ENCODE results near the gene EBF4.
"Not testable (repeated sequence)": the region's sequence is repeated elsewhere in the genome, so short reads cannot be mapped to it uniquely, and the experiment has no call there.

Gene EBF4

DNA sequence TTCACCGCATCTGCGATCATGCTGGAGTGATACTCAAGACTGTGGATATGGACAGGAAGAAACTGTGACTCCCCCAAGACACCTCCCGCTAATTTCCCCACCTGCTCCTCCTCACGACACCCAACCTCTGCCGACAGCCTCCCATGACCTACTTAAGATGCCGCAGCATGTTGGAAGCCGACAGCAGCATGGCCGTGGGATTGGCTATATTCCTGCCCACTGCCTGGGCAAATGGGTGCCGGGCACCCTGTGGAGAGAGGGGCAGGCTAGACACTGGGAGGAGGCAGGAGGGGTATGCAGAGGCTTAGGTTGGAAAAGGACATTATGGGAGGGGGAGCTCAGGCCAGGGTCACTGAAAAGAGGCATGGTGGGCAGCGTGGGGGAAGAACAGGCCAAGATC lies 33.0 kb upstream of the EBF4 start:
- H3K4me3 ChIP-seq (ENCODE audit: low read depth, low read length) = no peak overlapping the region
- TF ChIP-seq, protein P1, sequence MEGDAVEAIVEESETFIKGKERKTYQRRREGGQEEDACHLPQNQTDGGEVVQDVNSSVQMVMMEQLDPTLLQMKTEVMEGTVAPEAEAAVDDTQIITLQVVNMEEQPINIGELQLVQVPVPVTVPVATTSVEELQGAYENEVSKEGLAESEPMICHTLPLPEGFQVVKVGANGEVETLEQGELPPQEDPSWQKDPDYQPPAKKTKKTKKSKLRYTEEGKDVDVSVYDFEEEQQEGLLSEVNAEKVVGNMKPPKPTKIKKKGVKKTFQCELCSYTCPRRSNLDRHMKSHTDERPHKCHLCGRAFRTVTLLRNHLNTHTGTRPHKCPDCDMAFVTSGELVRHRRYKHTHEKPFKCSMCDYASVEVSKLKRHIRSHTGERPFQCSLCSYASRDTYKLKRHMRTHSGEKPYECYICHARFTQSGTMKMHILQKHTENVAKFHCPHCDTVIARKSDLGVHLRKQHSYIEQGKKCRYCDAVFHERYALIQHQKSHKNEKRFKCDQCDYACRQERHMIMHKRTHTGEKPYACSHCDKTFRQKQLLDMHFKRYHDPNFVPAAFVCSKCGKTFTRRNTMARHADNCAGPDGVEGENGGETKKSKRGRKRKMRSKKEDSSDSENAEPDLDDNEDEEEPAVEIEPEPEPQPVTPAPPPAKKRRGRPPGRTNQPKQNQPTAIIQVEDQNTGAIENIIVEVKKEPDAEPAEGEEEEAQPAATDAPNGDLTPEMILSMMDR (IDR thresholded peaks at IDR 0.05; ENCODE audit: low read depth, low read length) = no peak

DNA sequence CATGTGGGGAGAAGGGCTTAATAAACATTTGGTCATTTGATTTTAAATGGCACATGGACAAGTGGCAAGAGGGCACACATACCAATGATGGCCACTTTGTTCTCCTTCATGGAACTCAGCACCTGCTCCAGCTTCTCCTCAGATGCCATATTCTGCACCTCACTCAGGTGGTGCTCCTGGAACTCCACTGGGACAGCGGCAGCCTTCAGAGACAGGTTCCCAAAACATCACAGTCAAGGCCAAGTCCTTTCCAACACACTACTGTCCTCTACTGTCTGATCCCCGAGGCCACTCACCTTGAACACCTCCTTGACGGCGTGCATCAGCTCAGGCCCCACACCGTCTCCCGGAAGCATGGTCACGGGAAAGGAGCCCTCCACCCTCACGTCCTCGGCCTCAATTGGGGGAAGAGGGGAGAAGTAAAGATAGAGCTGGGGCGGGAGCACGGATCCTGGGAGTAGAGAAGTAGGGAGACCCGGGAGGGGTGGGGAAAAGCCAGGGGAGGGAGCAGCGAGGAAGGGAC lies 29.2 kb upstream of the EBF4 start:
- TF ChIP-seq, protein P1 (IDR thresholded peaks at IDR 0.05; ENCODE audit: low read depth, low read length) = no peak
- H3K4me3 ChIP-seq (ENCODE audit: low read depth, low read length) = peak overlapping the region; percentile 88

GRCh38 chr20:2663887-2664719 lies 28.5 kb upstream of the EBF4 start, which contains the start of gene IDH3B:
Gene IDH3B, minus strand, starts transcription at chr20:2664216. Its CDS starts 28 bp downstream, at chr20:2664188.
- peak within 1 kb of the TSS; percentile 88 for H3K4me3 ChIP-seq (ENCODE audit: low read depth, low read length)
- TF ChIP-seq, protein P1 (IDR thresholded peaks at IDR 0.05; ENCODE audit: low read depth, low read length) = no peak

DNA sequence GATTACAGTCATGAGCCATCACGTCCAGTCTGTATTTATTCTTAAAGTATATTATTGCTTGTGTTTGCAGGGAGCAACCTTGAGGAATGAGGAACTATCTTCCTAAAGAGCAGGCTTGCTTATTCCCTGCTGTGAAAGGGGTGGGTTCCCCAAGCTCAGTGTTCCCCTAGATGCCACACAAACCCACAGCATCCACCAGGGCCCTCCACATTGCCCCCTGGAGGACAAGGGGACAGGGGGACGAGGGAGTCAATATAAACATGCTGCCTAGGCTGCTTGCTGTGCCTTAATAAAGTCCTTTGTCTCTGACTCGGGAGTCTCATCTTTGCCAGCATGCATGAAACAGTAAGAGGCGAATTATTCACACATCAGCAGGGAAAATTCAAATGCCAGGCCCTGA lies 20.6 kb upstream of the EBF4 start:
- no peak overlapping the region for H3K4me3 ChIP-seq (ENCODE audit: low read depth, low read length)
- TF ChIP-seq, protein P1 (IDR thresholded peaks at IDR 0.05; ENCODE audit: low read depth, low read length) = no peak

GRCh38 chr20:2672446-2672845 lies 20.1 kb upstream of the EBF4 start:
- TF ChIP-seq, protein P1 (IDR thresholded peaks at IDR 0.05; ENCODE audit: low read depth, low read length) = no peak
- H3K4me3 ChIP-seq (ENCODE audit: low read depth, low read length) = no peak overlapping the region

DNA sequence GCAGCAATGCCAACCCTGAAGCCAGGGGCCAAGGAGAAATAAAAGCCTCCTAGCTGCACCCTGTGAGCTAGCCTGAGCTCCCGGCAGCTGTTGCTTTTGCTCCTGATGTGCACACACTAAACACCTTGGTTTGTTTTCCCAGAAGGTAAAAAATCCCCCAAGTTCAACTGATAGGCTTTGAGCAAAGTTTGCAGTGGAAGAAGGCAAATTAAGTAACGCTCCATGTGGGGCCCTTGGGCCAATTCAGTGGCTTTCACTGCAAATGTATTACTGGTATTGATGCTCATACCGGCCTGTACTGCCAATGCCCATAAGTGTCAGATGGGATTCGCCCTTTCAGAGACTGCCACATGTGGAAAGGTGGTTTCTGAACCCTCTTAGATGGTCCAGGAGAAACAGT lies 19.1 kb upstream of the EBF4 start:
- TF ChIP-seq, protein P1 (IDR thresholded peaks at IDR 0.05; ENCODE audit: low read depth, low read length) = no peak
- no peak overlapping the region for H3K4me3 ChIP-seq (ENCODE audit: low read depth, low read length)

DNA sequence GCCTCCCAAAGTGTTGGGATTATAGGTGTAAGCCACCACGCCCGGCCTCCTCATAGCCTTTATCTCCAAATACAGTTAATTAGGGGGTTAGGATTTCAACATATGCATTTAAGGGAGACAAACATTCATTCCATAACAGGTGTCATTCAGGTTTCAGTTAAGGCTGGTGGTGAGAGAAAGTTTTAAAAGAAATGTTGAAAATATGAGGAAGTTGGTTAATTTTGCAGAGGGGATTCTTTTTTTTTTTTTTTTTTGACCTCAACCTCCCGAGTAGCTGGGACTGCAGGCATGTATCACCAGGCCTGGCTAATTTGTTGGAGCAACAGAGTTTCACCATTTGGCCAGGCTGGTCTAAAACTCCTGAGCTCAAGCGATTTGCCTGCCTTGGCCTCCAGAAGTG lies 12.5 kb upstream of the EBF4 start:
- no peak overlapping the region for H3K4me3 ChIP-seq (ENCODE audit: low read depth, low read length)
- TF ChIP-seq, protein P1 (IDR thresholded peaks at IDR 0.05; ENCODE audit: low read depth, low read length) = no peak

- not testable (repeated sequence) for H3K4me3 ChIP-seq (ENCODE audit: low read depth, low read length)
Measured at GRCh38 chr20:2682040-2682439, 10.5 kb upstream of the EBF4 start.

DNA sequence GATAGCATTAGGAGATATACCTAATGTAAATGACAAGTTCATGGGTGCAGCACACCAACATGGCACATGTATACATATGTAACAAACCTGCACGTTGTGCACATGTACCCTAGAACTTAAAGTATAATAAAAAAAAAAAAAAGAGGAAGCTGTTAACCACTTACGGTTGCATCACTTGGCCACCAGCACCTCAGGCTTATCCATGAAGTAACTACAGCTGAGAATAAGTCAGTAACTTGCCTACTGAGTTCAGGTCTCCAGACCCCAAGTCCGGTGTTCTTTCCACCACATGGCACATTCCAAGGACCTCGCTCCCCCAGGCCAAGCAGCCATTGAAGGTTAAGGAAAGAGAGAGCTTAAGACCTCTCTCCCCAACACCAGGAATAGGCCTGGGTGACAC lies 7.8 kb upstream of the EBF4 start:
- H3K4me3 ChIP-seq (ENCODE audit: low read depth, low read length) = not testable (repeated sequence)
